ENCODE data around the gene WDFY3.
A peak's percentile ranks its signal among the peaks of the same experiment; 100 is the strongest.
"Not testable (repeated sequence)": the region's sequence is repeated elsewhere in the genome, so short reads cannot be mapped to it uniquely, and the experiment has no call there.

Gene WDFY3

DNA sequence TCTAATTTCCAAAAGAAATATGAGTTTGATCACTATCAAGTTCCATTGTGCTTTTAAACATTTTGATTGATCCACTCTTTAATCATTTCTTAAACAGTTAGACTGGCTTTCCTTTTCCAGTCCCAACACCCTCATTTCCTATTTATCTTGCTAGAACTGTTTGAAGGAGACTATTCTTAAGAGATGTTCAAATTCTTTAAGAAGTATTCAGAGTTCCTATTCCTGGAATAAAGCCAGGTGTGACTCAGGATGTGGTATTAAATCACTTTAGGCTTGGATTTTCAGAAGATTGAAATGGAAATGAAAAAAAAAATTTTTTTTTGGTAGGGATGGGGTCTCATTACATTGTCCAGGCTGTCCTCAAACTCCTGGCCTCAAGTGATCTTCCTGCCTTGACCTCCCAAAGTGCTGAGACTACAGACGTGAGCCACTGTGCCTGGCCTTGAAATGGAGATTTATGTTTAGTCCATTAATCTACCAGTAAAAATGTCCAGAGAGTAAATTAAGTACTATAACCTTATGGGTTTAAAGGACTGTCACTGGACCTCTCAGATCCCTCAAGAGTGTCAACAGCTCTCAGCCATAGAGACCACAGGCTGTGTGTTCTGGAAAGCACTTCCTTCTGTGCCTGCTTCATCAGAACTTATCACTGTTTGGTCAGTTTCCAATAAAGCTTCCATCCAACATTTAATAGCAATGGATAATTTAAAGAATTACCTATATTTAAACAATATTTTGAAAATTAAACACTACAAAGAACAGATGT is 292.8 kb downstream of the WDFY3 start:
- DNase-seq (ENCODE audit: low spot score) = peak; percentile 61

DNA sequence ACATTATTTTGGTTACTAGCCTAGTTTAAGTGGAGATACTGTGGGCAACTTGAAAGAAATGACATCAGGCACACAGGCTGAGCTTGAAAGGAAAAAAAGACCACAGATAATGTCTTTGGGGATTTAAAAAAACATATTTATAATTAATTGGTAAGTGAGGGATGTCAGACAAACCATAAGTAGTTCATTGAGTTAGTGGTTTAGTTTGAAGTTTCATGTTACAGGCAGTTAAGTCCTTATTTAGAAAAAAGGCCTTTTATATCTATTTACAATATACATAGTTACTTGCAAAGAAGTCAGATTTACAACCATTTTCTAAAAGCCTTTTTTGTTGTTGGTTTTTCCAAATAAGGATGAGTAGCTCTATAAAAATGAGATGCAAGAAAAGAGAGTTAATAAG is 294.3 kb downstream of the WDFY3 start:
- no peak for DNase-seq (ENCODE audit: low spot score)

DNA sequence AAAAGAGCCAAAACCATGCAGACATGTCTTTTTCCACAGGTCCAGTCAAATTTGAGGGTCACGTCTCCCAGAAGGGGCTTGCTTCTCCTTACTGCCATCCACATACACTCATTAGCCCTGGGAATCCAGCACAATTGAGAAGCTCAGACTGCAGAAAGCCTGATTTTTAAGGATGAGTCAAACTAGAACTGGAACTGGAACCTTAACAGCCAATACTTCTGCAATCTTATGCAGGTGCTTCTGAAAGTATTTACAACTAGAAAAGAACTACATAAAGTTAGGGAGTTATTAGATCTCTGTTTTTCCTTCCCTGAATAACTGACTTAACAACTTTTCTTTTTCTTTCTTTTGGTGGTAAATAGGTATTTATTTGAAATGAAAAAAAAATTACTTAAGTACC is 297.3 kb downstream of the WDFY3 start:
- DNase-seq (ENCODE audit: low spot score) = no peak

DNA sequence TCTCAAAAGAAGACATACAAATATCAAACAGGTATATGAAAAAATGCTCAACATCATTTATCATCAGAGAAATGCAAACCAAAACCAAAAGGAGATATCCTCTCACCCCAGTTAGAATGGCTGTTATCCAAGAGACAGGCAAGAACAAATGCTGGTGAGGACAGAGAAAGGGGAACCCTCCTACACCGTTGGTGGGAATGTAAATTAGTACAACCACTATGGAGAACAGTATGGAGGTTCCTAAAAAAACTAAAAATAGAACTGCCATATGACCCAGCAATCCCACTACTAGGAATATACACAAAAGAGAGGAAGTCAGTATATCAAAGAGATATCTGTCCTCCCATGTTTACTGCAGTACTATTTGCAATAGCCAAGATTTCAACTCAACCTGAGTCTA is 300.1 kb downstream of the WDFY3 start:
- DNase-seq (ENCODE audit: low spot score) = no peak

DNA sequence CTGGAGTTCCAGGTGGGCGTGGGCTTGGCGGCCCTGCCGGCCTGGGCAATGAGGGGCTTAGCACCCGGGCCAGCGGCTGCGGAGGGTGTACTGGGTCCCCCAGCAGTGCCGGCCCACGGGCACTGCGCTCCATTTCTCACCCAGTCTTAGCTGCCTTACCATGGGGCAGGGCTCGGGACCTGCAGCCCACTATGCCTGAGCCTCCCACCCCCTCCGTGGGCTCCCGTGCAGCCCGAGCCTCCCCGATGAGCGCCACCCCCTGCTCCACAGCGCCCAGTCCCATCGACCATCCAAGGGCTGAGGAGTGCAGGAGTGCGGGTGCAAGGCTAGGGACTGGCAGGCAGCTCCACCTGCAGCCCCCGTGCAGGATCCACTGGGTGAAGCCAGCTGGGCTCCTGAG is 301.7 kb downstream of the WDFY3 start:
- not testable (repeated sequence) for DNase-seq (ENCODE audit: low spot score)

DNA sequence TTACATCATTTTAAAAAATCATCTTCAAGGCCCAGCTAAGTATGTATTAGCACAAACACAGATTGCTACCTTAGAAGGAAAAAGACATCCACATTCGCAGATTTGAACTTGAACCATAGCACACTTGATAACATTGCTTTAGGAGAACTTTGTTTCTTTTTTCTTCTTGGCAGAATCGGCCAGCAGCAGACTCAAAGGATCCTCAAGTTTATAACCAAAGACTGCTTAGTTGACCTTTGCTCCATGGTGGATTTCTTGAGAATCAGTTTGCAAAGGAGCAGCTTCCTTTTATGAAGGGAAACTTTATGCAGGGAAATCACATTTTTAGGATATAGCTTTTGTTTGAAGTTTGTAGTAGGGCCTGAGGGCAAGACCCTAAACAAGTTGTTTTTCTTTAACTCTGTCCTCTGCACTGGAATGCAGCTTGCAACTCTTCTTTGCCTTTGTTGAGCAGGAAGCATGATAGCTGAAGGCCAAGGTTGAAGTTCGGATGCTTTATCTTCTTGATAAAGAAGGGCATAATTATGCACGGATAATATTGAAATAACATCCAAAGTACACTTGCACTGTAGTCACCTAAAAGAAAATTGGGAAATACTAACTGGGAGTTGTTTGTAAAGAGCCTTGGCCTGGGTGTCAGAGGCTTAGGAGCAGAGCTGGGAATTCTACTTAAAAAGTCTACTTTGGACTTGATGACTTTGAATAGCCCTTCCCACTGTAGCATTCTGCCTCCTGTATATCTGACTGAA is 305.1 kb downstream of the WDFY3 start:
- no peak for DNase-seq (ENCODE audit: low spot score)

DNA sequence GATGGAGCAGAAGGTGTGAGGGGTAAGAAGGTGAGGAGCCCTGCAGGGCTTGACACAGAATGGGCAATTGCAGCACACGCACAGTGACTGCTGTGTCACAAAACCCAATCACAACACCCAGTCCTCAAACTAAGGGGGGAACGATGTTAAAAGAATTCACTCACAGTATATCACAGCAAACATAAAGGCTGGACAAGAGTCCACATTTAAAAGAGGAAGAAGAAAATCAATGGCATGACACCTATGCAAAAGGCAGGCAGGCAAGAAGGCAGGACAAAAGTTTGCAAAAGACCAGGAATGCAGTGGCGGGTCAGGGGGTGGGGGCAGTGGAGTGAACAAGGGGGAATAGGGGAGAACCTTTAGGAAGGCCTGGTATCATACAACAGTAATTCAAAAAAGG is 305.9 kb downstream of the WDFY3 start:
- DNase-seq (ENCODE audit: low spot score) = no peak

DNA sequence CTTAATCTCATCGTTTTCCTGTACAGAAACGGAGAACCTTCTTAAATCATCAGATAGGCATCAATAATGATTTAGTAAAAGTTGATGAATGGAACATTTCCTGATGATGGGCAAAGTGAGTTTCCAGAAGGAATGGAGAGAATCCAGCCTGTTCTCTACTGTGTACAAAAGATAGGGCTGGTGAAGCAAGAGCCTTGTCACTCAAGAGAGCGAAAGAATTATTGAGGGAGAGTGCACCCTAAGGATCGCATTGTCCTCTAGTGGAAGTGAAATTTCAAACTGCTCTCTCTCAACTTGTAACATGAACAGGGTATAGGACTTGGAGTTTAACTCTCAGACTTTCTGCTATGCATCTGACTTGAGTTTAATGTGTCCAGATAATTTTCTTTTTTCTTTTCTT is 314.0 kb downstream of the WDFY3 start:
- no peak for DNase-seq (ENCODE audit: low spot score)

DNA sequence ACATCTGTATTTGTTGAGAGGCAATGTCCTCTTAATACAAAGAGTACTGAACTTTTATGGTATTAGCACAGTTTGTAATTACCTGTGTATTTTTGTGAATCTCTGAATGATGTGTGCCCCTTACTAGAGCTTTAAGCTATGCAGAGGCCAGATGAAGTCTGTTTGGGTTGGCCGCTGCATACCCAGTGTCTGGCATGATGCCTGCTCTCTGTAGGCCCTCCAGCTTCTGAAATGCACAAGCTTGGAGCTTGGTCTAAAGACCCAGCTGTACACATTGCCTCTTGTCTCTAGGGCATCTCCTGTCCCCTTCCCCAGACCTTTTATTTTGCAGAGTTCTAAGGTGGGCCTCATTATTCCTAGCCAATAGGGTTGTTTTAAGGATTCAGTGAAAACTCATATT is 315.0 kb downstream of the WDFY3 start:
- DNase-seq (ENCODE audit: low spot score) = no peak

DNA sequence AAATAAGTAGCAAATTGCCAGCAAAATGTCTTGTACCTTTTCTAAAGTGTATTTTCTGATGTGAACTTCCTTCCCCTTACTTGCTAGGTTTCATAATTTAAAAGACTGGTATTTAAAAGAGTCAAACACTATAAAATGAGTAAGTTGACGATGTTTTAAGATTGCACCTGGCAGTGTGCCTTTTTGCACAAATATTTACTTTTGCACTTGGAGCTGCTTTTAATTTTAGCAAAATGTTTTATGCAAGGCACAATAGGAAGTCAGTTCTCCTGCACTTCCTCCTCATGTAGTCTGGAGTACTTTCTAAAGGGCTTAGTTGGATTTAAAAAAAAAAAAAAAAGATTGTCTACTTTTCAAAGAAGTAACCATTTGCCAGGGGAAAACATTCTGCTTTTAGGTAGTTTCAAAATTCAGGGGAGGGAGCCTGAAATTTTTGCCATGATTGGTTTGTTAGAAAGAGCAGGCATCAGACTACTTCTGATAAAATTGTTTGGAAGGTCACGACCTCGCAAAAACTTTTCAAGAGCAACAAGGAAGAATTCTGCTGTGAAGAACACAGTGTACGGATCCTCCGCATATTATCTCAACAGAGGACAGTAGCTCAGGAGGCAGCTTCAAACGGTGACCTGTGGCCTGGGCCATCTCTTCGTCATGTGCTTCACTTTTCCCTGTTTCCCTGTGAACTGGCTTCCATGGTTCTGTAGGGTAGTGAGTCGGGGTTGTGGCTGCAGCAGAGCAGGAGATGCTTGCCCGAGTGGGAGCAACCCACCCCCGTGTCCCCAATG is 317.4 kb downstream of the WDFY3 start:
- DNase-seq (ENCODE audit: low spot score) = no peak

DNA sequence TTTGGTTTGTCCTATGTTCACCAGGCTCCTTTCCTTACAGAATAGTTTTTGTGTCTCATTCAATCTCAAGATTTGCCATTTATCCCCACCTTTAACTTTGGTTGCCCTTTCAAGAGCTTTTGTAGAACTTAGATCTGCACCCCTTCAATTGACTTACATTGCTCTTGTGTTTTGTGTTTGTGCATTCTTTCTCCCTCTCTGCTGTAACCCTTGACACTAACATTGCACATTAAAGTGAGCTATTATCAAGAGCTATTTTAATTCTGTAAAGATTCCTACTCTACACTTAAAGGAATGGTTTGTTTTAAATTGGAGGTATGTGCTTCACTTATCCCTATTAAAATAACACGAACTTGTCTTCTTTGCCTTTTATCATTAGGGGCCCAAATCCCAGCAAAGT is 318.3 kb downstream of the WDFY3 start:
- no peak for DNase-seq (ENCODE audit: low spot score)

DNA sequence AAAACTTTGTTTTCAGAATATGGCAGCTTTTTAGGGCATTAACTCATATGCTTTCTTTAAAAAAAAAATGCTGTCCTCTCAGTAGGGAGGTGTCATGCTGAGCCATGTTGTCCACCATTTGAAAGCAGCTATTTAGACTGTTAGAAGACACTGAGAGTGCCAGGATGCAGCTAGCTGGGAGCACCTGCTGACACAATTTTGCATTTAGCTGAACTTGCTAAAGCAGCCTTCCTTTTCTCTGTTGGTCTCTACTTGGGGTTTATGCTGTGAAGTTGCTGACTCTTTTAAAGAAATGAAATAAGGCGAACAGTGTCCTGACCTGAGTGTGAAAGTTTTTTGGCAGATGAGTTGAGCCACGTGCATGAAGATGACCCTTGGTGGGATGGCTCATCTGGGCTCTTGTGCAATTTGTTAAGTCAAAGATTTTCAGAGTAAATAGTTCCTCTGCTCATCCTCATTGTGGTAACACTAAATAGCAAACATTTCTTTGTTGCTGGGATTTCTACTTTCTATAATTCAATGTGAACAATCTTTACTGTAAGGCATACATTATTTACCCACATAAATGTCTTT is 319.1 kb downstream of the WDFY3 start:
- DNase-seq (ENCODE audit: low spot score) = peak; percentile 12

DNA sequence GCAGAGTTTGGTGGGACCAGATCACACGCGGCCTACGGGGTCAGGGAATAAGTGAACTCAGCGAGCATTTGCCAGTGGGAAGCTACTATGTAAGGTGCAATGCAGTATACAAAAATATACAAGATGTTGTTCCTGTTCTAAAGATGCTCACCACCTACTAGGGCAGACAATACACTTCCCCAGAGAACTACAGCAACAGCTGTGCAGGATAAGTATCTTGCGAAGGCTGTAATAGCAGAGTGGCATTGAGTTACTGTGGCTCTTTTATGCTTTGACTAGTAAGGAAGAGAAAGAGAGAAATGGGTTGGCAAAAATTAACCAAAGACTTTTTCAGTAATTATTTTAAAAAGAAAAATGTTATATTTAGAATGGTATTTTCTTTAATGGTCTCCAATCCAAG is 322.4 kb downstream of the WDFY3 start:
- no peak for DNase-seq (ENCODE audit: low spot score)

DNA sequence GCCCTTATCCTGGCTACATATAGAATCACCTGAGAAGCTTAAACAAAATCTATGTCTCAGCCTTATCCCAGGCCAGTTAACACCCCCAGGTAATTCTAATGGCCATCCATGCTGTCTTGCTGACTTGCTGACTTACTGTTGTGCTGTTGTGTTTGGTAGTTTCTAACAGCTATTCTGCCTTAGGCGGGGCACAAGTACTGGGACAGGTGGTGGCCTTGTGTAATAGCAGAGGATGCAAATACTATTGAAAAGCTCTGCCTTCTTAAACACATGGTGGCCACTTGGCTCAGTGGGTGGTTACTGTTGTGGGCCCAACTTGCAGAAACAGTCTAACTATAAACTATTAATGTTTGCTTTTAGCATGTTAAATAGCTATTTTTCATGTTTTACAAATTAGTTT is 327.3 kb downstream of the WDFY3 start:
- DNase-seq (ENCODE audit: low spot score) = no peak

DNA sequence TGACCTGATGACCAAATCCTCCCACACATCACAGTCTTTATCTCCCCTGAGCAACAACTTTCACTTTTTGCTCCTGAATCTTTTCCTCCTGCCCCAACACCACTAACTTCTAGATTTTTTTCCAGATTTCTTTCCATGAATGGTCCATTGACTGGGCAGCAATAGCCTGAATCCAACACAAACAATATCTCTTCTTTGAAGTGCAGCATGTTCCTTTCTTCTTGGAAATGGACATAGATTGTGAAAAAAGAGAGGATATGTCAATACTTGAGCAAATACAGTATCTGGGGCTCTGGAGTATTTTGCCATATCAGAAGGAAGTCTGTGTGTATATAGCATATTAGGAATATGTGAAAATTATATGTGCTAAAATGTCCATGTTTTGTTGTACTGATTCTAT is 328.4 kb downstream of the WDFY3 start:
- DNase-seq (ENCODE audit: low spot score) = no peak

DNA sequence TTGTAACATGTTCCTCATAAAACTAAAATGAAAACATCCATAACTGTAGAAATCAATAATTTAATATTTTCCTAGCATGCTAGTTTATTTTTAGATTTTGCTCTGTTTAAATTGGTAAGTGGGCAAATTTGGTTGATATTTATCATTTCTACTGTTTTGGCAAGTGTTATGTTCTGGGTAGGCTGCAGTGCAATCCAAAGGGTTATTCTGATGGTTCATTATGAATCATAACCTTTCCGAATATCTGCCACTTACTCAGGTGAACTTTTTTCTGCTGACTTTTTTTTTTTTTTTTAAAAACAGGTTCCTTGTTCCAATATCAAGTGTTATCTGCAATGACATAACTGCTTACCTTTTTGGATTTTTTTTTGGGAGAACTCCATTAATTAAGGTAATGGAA is 331.5 kb downstream of the WDFY3 start:
- no peak for DNase-seq (ENCODE audit: low spot score)

DNA sequence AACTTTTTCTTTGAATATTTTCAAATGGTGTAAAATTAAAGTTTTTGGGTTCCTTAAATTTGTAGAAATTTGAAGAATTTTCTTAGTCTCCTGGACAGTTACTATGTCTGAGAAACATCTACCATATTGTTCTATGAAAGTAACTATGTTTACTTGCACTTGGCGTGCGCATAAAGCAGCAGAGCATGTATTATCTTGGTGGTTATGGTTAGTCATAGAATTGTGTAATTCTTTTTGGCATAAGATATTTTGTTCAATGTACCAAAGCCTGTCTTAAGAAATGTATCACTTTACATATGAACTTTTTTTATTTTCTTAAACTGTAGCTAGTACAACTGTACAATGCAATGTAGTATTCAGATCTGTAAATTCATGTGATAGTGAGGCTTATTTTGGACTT is 334.4 kb downstream of the WDFY3 start:
- DNase-seq (ENCODE audit: low spot score) = peak; percentile 17

DNA sequence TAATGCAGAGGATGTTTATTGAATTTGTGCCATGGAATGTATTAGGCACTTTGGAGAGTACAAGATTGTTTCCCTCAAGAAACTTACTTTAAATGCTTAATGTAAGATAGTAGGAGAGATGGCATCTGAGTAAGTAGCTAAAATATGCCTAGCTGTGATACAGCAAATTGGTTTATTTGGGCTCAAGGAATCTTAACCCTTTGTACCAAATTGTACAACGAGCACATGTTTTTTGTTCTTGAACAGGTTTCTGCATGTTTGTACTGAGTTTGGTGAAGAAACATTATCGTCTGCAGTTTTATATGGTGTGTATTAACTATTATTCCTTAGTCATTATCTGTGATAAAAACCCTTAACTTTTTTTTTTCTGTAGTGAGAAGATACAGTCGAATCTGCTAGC is 334.9 kb downstream of the WDFY3 start:
- no peak for DNase-seq (ENCODE audit: low spot score)

DNA sequence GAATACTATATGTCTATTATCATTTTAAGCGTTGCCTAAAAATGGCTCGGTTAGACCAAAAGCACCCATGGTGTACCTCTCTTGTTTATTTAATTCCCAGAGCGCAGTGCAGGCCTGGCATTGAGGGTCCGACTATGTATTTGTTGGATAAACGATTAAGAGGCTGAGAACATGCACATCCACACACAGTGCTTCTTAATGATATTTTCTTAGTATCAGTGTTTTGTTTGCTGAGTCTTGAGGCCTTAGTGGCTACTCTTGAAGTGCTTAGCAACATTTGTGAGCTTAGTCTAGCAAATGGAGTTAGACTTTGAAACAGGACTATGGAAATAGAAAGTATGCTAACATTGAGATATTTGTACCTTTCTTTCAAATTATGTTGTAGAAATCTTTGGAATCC is 339.8 kb downstream of the WDFY3 start:
- DNase-seq (ENCODE audit: low spot score) = no peak

DNA sequence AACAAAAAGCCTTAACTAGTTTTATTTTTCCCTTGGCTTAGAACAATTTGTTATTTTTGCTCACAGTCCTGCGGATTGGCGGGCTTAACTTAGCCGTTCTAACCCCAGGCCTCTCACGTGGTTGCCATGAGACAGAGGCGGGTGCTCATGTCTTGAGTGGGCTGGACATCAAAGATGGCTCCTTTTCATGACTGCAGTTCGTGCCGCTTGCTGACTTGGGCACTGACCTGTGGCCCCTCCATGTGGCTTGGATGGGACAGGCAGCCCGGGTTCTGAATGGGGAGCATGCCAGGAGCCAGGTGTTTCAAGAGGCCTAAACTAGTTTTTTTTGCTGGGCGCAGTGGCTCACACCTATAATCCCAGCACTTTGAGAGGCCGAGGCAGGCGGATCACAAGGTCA is 342.8 kb downstream of the WDFY3 start:
- DNase-seq (ENCODE audit: low spot score) = no peak

DNA sequence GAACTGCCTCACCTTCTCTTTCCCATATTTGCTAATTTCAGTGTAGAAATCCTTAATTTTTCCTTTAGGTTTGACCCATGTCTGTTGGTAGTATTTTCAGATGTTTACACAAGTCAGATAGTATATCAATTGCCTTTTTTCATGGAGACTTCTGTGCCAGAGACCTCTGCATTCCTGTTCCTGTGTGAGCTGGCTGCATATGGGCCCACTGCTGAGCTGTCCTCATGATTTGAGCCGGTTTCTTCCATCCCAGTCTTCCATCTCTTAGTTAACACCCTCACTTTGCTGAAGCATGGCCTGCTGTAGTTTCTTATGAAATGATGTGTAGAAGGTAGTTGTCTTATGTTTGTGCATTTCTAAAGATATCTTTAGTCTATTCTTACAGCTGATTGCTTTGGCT is 343.5 kb downstream of the WDFY3 start:
- DNase-seq (ENCODE audit: low spot score) = peak; percentile 11

Data from AG20443 (cell line).